OCI-M1 (cell line): ENCODE measurements around the gene SUDS3.
"Not testable (repeated sequence)": the region's sequence is repeated elsewhere in the genome, so short reads cannot be mapped to it uniquely, and the experiment has no call there.

Source experiments
- DNase-seq: peaks from one replicate; lab custom pipeline; 2025; lab: John Stamatoyannopoulos, UW

SUDS3 gene

GRCh38 chr12:118397708-118398440, 21.5 kb downstream of the SUDS3 start:
- DNase-seq = no peak

- no peak for DNase-seq
Observed at GRCh38 chr12:118398524-118398923, 22.2 kb downstream of the SUDS3 start.

- DNase-seq = no peak
Observed at GRCh38 chr12:118398940-118399339, 22.6 kb downstream of the SUDS3 start.

- DNase-seq = no peak
Observed at GRCh38 chr12:118402251-118402650, 25.9 kb downstream of the SUDS3 start.

GRCh38 chr12:118404876-118405521, 28.6 kb downstream of the SUDS3 start:
- DNase-seq = peak; percentile 83

- DNase-seq = not testable (repeated sequence)
Observed at GRCh38 chr12:118408241-118408640, 31.9 kb downstream of the SUDS3 start.

GRCh38 chr12:118409834-118410233, 33.5 kb downstream of the SUDS3 start:
- DNase-seq = peak; percentile 11

GRCh38 chr12:118417942-118418341, 41.6 kb downstream of the SUDS3 start:
- no peak for DNase-seq

GRCh38 chr12:118418385-118419057, 42.2 kb downstream of the SUDS3 start:
- DNase-seq = no peak

GRCh38 chr12:118420673-118421072, 44.3 kb downstream of the SUDS3 start:
- no peak for DNase-seq

GRCh38 chr12:118424884-118425283, 48.5 kb downstream of the SUDS3 start:
- DNase-seq = no peak

GRCh38 chr12:118425364-118425763, 49.0 kb downstream of the SUDS3 start:
- no peak for DNase-seq

- DNase-seq = no peak
Observed at GRCh38 chr12:118427819-118428218, 51.5 kb downstream of the SUDS3 start.

- DNase-seq = no peak
Observed at GRCh38 chr12:118428643-118429042, 52.3 kb downstream of the SUDS3 start.

- no peak for DNase-seq
Observed at GRCh38 chr12:118429688-118430383, 53.5 kb downstream of the SUDS3 start.

GRCh38 chr12:118430516-118430915, 54.2 kb downstream of the SUDS3 start:
- no peak for DNase-seq

- no peak for DNase-seq
Observed at GRCh38 chr12:118432812-118433545, 56.6 kb downstream of the SUDS3 start.

- peak; percentile 30 for DNase-seq
Observed at GRCh38 chr12:118436002-118436730, 59.8 kb downstream of the SUDS3 start.

GRCh38 chr12:118436986-118437385, 60.6 kb downstream of the SUDS3 start:
- no peak for DNase-seq

GRCh38 chr12:118439068-118439467, 62.7 kb downstream of the SUDS3 start:
- no peak for DNase-seq

- DNase-seq = no peak
Observed at GRCh38 chr12:118446247-118446646, 69.9 kb downstream of the SUDS3 start.
